HG02678 (cell line): ENCODE measurements around the gene MIGA2.
A peak's percentile ranks its signal among the peaks of the same experiment; 100 is the strongest.

ENCODE experiments used
- ATAC-seq: cut with Tn5 transposase; IDR thresholded peaks from one replicate; pipeline ENCODE4 v1.9.1; 2021; ENCODE audit warnings: mild to moderate bottlenecking, moderate library complexity; ENCODE audit not compliant: unreplicated experiment

Gene MIGA2

DNA sequence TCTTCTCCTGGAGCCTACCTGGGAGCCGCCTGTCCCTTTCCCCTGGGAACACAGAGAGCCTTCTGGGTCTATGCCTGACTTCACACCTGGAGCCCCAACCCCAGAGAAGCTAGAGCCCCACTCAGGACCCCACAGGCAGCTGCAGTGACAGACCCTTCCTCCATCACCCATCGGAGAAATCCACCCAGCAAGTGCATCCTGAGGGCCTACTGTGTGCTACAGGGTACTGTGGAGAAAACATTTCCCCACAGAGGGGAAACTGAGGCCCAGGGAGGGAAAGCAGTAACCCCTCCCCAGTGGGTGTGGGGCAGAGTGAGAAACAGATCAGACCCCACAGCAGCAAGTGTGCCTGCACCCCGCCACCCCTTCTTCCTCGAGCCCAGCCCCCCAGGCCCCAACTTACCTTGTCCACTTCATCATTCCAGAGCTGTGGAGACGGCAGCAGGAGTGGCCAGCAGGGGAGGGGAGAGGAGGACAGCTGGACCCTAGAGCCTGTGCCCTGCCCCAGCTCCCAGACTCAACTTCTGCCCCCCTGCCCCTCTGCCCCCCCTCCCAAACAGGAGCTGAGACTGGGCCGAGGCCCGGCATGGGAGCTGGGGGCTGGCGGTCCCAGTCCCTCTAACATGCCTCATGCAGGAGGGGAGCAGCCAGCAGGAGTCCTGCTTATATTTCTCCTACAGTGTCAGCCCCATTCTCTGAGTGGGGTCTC, 26.0 kb upstream of the MIGA2 start:
- no peak for ATAC-seq

DNA sequence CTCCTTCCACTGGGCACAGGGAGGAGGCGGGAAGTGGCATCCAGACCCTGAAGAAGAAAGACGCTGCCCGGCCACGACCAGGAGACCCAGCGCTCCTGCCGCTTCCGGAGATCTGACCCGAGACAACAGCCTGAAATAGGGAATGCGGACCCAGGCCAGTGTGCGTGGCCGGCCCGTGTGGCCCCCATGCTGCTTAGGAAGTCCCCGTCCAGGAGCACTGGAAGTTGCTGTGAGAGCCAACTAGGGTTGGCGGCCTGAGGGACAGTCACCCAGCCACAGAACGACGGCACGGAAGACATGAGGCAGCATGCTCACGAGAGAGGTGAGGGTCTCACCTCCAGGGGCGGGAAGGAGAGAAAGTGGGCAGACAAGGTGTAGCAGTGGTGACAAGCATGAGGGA, 25.3 kb upstream of the MIGA2 start:
- no peak for ATAC-seq

DNA sequence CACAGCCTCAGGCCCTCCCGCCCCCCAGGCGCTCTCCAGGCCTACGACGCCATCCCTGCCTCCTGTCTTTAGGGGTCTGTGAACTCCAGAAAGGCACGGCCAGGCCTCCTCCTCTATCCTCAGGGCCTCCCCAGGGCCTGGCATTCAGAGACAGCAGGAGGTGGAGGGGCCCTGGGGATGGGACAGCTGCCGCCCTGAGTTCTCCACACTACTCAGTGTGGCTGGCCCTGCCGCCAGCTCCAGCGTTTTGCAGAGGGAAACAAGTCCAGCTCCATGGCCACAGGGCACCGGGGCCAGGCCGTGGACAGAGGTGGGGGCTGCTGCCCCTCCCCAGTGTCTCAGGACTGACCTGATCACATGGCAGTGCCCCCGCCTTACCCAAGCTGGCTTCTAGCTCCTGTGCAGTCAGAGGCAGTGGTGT, 24.7 kb upstream of the MIGA2 start:
- ATAC-seq, result no peak

DNA sequence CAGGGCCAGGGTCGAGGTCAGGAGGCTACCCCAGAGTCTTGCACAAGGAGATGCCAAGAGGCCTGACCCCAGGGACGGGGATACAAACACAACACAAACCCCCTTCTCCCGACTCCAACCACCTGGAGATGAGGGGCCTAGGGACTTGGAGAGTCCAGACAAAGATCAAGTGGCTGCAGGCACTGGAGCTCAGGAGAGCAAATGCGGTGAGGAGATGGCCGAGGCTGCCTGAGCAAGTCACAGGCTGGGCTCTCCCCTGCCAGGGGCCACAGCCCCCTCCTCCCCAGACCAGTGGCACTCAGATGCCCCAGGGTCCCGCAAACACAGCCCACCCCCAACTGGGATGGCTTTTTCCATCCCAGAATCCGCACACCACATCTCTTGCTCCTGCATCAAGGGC, 24.1 kb upstream of the MIGA2 start:
- no peak for ATAC-seq

DNA sequence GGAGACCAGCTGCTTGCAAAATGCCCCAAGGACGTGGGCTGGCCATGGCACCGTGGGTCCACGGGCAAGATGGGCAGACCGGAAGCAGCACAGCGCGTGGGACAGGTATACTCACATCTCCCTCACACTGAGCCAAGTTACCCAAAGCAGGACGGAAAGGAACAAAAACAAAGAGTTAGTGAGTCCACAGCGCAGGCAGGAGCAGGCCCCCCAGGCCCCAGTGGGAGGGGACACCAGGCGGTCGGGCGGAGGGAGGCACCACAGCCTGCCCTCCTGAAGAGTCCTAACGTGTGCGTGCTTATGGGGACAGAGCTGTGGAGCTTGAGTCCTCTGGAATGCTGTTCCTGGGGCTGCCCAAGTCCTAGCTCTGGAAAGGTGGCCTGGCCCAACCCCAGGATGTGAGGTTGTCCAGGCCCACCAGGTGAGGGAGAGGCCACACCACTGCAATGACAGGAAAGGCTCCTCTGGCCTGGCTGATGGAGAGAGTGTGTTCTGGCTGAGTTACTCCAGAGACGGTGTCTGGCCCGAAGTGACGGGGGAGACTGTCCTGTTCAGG, 23.5 kb upstream of the MIGA2 start:
- no peak for ATAC-seq

DNA sequence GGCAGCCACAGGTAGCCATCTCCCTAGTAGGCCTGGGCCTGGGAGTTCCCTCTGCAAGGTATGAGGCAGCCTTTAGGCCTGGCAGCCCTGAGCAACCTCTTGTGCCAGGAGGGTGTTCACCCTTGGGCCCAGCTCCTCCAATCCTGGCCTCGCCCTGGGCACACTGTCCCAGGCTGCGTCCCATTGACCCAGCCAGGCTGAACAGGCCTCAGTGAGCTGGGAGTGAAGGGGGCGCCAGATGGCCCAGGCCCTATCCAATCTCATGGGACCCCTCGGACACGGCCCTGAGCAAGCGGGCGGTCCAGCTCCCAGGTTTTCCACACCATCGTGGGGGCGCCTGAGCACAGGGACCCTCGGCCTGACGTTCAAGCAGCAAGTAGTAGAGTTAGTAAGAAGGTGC, 22.8 kb upstream of the MIGA2 start:
- no peak for ATAC-seq

DNA sequence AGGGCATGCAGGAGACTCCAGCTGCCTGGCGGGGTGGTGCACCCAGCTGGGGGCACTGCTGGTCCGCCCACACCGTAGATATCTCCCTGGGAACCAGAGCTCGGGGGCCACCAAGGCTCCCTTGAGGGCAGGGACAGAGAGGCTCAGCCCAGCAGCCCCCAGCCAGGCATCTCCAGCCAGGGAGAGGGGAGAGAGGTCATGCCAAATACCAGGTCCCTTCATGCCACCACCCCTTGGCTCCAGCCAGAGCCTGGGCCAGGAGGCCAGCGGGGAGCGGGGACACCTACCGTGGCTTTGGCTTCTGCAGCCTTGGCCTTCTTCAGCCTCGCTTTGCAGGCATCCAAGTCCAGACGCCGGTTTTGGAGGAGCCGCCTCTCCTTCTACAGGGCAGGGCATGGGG, 22.3 kb upstream of the MIGA2 start:
- ATAC-seq, result no peak

DNA sequence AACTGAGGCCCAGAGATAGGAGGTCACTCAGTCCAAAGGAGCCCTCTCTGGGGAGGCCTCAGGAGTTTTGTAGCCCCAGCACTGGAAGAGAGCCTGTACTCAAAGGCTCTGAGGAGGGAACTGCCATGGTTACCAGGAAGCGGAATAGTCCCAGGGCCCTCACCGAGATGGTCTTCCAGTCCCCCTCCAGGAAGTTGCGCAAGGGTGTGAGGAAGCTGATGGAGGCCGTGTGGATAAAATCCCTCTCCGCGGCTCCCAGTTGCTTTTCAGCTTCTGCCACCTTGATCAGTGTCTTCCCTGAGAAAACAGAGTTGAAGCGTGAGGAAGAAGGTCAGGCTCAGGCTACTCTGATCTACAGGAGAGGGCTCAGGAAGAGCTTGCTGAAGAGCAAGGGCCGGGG, 21.8 kb upstream of the MIGA2 start:
- ATAC-seq, result no peak

DNA sequence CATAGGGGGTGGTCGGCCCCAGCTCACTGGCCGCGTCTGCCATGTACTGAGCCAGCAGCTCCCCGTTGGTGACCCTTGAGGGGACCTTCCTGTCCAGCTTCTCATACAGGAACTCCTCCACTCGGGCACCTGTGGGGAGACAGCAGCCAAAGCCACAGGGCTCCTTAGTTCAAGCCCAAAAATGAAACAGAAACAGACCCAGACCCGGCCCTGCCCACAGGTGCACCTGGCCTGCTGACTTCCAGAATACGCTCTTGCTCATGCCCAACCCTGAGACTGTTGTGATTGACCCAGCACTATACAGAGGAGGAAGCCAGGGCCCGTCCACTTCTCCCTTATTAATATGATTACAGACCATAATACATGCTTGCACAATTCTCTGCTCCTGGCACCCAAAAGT, 15.3 kb upstream of the MIGA2 start:
- ATAC-seq, result peak; percentile 78

DNA sequence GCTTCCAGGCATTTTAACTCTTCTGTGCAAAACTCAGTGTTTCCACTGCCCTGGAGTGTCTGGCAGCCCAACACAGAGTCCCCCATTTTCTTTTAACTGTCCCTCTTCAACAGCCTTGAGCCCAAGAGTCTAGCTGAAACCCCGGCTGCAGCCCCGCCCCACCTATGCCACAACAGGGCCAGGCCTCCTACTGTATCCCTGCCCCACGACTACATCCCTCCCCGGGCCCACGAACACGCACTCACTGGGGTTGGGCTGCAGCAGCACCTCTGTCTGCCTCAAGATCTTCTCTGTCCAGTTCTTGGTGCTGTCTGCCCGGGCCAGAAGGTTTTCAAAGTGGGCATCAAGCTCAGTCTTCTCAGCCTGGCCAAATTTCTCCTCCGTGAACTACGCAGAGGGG, 14.4 kb upstream of the MIGA2 start:
- no peak for ATAC-seq

DNA sequence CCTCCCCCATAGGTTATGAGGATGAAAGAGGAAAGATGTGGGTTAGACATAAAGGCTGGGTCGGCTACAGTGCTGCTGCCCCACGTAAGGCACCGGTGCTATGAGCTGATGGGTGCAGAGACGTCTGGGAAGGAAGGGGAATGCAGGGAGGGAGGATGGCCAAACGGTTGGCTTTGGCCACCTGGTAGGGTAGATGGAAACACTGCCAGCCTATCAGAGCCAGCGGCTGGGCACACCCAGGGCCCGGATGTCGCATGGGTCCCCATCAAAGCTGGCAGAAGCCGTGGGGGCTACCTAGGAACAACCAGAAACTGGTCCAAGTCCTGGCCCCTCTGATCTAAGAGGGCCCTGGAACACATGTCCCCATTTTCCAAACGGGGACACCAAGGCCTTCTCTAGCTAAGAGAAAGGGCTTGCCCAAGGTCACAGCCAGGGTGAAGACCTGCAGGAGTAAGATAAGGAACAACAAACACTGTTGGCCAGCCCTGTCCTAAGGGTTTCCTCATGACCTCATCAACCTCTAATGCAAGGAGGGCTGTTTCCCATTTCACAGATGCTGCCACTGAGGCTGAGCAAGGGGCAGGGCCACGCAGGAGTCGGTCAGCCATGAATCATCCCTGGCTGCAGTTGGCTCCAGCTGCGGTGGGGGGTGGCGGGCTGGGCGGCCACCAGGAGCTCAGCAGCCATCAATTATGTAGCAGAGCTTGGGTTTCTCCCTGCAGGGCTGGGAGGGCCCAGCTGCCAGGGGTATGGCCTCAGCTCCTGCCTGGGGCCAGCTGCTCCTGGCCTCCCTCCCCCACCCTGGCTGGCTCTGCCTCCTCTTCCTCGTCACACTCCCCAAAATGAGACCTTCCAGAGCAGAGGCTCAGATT, 13.2 kb upstream of the MIGA2 start:
- ATAC-seq, result no peak

DNA sequence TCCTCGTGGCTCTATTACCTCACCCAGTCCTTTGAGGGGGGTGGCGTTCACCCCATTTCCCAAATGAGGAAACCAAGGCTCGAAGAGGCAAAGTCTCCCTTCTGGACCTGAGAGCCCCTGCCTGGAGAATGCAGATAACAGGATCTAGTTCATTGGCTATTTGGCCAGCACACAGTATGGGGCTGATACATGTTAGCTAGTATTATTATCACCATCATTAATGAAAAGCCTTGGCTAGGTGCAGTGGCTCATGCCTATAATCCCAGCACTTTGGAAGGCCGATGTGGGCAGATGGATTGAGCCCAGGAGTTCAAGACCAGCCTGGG, 12.6 kb upstream of the MIGA2 start:
- ATAC-seq, result no peak

DNA sequence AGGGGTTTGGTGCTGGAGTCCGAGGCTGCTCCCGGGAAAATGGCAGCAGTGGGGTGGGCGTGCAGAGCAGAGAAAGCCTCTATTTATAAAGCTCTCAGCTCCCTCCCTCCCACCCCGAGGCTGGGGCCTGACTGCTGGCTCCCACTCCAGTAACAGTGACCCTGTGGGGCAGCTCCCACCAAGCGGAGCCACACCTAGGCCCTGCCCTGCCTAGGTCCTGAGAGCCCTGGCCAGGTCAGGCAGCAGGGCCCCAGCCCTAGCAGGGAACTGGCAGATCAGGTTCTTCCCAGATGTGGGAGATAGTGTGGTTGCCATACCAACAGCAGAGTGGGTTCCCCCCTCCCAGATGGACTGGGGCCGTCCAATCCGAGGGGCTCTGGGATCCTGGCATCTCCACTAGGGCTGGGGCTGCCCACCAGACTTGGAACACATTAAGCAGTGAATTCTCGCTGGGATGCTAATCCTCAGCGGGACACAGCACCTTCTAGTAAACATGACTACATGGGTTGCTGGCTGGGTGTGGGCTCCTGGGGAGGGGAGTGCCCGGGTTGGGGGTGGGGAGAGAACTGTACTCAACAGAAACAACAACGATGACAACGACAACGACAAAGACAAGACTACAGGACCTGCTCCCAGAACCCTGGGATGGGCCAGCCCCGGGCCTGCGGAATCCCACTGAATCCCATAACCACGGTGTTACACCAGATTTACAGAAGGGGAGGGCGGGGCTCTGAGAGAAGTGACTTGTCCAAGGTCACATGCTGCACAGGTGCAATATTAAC, 9.8 kb upstream of the MIGA2 start:
- no peak for ATAC-seq

DNA sequence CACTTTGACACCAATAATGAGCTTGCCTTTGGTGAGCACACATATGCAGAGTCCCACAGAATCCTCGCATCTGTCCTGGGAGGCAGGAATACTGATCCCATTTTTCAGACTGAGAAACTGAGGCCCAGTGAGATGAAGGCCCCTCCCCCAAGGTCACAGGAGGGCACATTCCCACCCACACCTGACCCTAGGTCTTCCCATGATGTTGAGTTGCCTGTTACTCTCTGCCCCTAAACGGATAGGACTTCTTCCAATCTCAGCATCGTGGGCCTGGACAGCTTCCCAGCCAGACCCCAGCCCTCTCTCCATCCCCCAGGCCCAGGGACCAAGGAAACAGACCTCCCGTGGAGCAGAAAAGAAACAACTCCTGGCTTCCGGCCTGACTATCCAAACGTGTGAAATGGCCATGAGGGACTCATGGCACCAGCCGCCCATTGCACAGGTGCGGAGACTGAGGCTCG, 9.2 kb upstream of the MIGA2 start:
- ATAC-seq, result no peak

DNA sequence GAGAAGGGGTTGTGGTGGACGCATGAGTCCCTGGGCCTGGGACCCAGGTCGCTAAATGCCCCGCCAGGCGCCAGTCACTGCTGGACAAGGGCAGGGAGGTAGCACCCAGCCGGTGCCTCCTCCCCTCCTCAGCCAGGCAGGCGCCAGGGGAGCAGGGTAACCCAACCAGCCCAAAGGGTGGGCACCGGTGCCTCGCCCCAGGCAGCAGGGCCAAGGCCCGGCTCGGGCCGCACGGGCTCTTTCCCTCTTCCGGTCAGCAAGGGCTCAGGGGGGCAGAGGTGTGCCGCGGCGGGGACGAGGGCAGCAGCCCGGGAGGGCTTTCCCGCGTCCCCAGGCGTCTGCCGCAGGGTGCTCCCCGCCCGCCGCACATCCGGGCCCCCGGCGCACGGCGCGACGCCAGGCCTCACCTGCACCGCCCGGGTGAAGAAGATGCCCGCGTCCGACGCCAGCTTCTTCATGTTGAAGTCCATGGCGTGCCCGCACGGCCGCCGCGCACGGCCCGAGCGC, 8.7 kb upstream of the MIGA2 start:
- ATAC-seq, result peak; percentile 39

DNA sequence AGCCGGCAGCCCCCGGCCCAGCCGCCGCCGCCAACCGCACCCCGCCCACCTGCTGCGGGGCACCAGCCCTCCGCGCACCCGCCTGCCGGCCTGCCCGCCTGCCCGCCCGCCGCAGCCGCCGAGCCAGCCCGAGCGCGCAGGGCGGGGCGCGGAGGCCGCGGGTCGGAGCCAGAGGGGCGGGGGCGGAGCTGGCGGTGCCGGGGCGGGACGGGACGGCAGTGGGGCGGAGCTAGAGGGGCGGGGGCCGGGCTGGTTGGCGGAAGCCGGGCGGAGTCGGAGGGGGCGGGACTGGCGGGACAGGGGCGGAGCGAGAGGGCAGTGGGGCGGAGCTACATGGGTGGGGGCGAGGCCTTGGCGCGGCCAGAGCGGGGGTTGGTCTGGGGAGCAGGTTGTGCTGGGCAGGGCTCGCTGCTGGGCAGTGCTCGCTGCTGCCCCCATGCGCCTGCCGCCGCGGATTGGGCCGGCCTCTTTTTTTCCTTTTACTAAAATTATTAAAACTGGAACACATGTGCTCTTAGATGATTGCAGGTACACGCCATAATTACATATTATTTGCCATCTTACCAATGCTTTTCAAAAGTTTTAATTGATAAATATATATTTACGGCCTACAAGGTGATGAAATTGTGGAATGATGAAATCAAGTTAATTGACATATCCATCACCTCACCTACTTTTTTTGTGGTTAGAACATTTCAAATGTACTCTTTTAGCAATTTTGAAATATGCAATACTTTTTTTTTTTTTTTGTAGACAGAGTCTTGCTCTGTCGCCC, 8.0 kb upstream of the MIGA2 start, which contains the start of gene SH3GLB2:
Gene SH3GLB2 (minus strand): TSS at position 140 of the 775 bp plus-strand sequence. CDS start 177 bp downstream, outside the sequence.
- ATAC-seq, result peak; percentile 76

DNA sequence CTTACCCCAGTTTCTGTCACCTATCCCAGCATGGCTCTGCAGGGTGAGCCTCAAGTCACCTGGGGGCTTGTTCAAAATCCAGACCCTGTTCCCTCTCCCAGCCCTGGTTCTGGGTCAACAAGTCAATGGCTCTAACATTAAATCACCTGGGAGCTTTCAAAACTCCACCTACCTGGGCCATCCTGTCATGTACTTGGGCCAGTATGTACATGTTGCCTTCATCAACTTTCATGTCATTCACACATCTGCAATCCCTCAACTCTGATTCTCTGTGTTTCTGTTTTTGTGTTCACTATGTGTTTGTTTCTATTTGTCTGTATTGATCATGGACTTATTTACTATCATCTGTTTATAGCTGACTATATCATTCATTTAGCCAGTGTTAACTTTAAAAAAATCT, 6.2 kb upstream of the MIGA2 start:
- no peak for ATAC-seq

DNA sequence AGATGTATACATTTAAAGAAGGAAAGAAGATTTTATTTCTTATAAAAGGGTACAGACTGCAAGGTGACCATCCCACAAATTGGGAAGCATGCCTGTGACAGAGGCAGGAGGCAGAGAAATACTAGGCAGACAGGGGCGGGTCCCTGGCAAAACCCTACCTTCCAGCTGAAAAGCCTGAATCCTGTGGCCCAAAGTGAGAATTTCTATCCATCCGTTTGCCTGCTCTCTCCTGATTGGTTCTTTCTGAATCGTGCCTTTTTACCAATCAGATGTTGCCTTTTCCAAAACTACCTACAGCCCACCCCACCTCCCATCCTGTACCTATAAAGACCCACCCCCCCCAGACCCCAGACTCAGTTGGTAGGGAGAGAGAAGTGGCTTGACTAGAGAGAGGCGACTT, 4.9 kb upstream of the MIGA2 start:
- ATAC-seq, result no peak

DNA sequence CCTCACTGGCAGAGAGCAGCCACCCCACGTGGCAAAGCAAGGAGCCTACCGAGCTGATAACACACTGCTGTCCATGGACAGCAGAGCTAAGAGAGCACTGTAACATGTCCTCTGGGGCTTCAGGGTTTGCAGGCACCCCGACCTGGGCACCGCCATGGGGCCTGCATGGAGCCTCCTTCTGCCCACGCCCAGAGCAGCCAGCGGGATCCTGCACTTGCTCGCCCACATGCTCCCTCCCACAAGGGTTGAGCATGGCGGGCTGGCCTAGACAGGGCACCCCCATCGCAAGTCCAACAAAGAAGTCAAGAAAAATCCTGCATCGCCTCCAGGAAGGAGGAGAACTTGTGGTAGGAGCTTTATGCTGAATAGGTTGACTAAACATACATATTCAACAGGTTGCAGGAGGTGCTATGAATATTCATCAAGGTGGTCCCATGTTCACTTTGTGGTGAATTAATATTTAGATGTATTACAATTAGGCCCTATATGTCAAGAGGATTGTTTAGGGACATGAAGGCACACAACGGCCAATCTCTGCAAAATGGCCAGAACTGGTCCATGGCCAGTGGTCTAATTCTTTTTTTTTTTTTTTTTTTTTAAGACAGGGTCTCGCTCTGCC, 3.8 kb upstream of the MIGA2 start:
- no peak for ATAC-seq

DNA sequence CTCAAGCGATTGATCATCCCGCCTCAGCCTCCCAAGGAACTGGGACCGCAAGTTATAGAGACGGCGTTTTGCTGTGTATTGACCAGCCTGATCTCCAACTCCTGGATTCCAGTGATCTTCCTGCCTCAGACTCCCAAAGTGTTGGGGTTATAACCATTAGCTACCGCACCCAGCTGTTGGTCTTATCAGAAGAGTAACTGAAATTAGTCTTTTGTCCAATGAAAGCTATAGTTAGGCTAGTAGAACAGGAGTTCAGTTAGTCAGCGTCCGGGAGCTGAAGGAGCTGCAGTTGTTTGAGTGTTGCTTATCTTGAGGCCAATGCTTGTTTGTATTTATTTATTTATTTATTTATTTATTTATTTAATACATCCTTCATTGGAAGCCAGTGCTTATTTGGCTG, 3.2 kb upstream of the MIGA2 start:
- ATAC-seq, result no peak
